Keratinocyte (primary cell): ENCODE results near the gene KLC3. TPM values are rescaled to one million over a fixed set of nuclear protein-coding genes. Genes with fewer than 3 reads are reported as not detected.
A peak's percentile ranks its signal among the peaks of the same experiment; 100 is the strongest.

ENCODE experiments used
- DNase-seq: peaks from one replicate; pipeline ENCODE4 v3.0.0-alpha.2; 2011; ENCODE audit warnings: low read depth, missing footprints, low spot score
- FAIRE-seq: peaks from 2 replicates; lab custom pipeline; 2011; peaks lifted over from hg19 to GRCh38; lab: Jason Lieb, UNC
- H2AFZ ChIP-seq: 2 replicates; pipeline ENCODE4 v1.6.0; 2012; ENCODE audit warnings: low read length, control low read depth, inconsistent platforms; ENCODE audit not compliant: control insufficient read depth
- H3K27ac ChIP-seq: 2 replicates; pipeline ENCODE4 v1.5.1; 2011; ENCODE audit warnings: low read length; ENCODE audit not compliant: control insufficient read depth, insufficient read depth
- H3K27me3 ChIP-seq: 3 replicates; pipeline ENCODE4 v1.6.0; 2011; ENCODE audit warnings: low read length; ENCODE audit not compliant: control insufficient read depth, insufficient read depth; ENCODE audit errors: extremely low read depth
- H3K36me3 ChIP-seq, 2 experiments: 2 replicates in 1 of 2; 3 replicates in 1 of 2; pipeline ENCODE4 v1.5.1; 2011; ENCODE audit warnings: low read length in 2 of 2, mild to moderate bottlenecking in 1 of 2; ENCODE audit not compliant: control insufficient read depth in 2 of 2, insufficient read depth in 2 of 2; ENCODE audit errors: extremely low read depth in 1 of 2
- H3K4me1 ChIP-seq: 3 replicates; pipeline ENCODE4 v1.5.1; 2011; ENCODE audit warnings: low read length; ENCODE audit not compliant: control insufficient read depth, insufficient read depth; ENCODE audit errors: extremely low read depth
- H3K4me2 ChIP-seq: 3 replicates; pipeline ENCODE4 v1.6.0; 2011; ENCODE audit warnings: low read depth, low read length; ENCODE audit not compliant: control insufficient read depth, insufficient read depth; ENCODE audit errors: extremely low read depth
- H3K4me3 ChIP-seq, 3 experiments: fragments of 200-600 bp in 1 of 3; sonication (generic) in 1 of 3; 2 replicates in 2 of 3; 3 replicates in 1 of 3; pipeline ENCODE4 v1.5.1; 2011 to 2016; ENCODE audit warnings: low read length in 3 of 3, mild to moderate bottlenecking in 3 of 3, control low read depth in 2 of 3, inconsistent platforms in 1 of 3, low read depth in 1 of 3, mixed read lengths in 1 of 3, mixed run types in 1 of 3, moderate library complexity in 1 of 3; ENCODE audit not compliant: control insufficient read depth in 2 of 3, insufficient read depth in 2 of 3; ENCODE audit errors: extremely low read depth in 1 of 3
- H3K79me2 ChIP-seq: 2 replicates; pipeline ENCODE4 v1.6.0; 2012; ENCODE audit warnings: low read length; ENCODE audit not compliant: control insufficient read depth, insufficient read depth
- H3K9ac ChIP-seq: 3 replicates; pipeline ENCODE4 v1.6.0; 2011; ENCODE audit warnings: low read length; ENCODE audit not compliant: control insufficient read depth, insufficient read depth; ENCODE audit errors: extremely low read depth
- H3K9me1 ChIP-seq: 3 replicates; pipeline ENCODE4 v1.6.0; 2011; ENCODE audit warnings: low read length; ENCODE audit not compliant: control insufficient read depth, insufficient read depth; ENCODE audit errors: extremely low read depth
- H3K9me3 ChIP-seq: 2 replicates; pipeline ENCODE4 v1.5.1; 2012; ENCODE audit warnings: low read depth, low read length; ENCODE audit not compliant: control insufficient read depth
- H4K20me1 ChIP-seq: 3 replicates; pipeline ENCODE4 v1.6.0; 2011; ENCODE audit warnings: low read length; ENCODE audit not compliant: control insufficient read depth, insufficient read depth; ENCODE audit errors: extremely low read depth
- EZH2 ChIP-seq: IDR thresholded peaks from one replicate; pipeline ENCODE4 v1.6.1; 2012; ENCODE audit warnings: inconsistent platforms, mild to moderate bottlenecking, low read length, moderate library complexity
- dilution Hi-C: fragments of 300-500 bp; cut with MboI; formaldehyde crosslinking; loops from one replicate; pipeline ENCODE4 v1.7.0; 2020; ENCODE audit warnings: low sequenced_read_pairs; ENCODE audit not compliant: extremely low pct_ligation_motif_present
- polyA plus RNA-seq, 5 experiments: library from polyadenylated mRNA; depleted of rRNA in 3 of 5; stranded (reverse) in 3 of 5; stranded (forward) in 1 of 5; unstranded in 1 of 5; fragments of >200 nt; gene quantifications; 1 replicate in 1 of 5; 2 replicates in 3 of 5; 3 replicates in 1 of 5; pipeline versions ENCODE4 v1.2.1 to v1.2.3, GENCODE V29; 2011 to 2012; ENCODE audit warnings: missing spikeins in 2 of 5, low read depth in 1 of 5, low replicate concordance in 1 of 5
- TF ChIP-seq, protein P1 (sequence below), 3 experiments: IDR thresholded peaks in 1 of 3; conservative IDR thresholded peaks in 1 of 3; optimal IDR thresholded peaks in 1 of 3; 2 replicates in 2 of 3; 3 replicates in 1 of 3; pipeline versions ENCODE3 to v1.5.1; 2011; ENCODE audit warnings: low read length in 3 of 3, mild to moderate bottlenecking in 3 of 3, moderate library complexity in 2 of 3, control low read depth in 1 of 3, inconsistent platforms in 1 of 3; ENCODE audit not compliant: insufficient read depth in 2 of 3; ENCODE audit errors: extremely low read depth in 1 of 3

Gene KLC3
- polyA plus RNA-seq, 1 donor (not counting 4 experiments of a cell fraction or from before 2014, with no cell fraction given): 14.7 TPM

DNA sequence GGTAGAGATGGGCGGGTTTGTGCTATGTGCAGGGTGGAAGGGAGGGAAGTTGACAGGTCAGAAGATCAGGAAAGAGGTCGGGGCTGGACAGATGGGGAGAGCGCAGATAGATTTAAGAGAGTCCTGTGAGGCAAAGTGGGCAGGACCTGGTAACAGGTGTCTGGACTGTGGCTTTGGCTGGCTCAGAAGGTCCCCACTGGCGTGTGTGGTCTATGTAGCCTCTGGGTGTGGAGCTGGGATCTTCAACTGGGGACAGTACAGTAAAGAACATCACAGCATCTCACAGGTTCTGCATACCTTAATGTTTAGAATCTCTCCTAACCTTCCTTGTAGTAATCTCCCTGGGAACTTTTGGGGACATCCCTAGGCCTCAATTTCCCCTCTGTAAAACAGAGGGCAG is 35.5 kb upstream of the KLC3 start:
- H3K36me3 ChIP-seq: peaks cover 5 to 8% of the 10 kb centered on the region in 2 experiments
- no peaks in the 10 kb centered on the region for H3K9me3 ChIP-seq
- no peak overlapping the region for H3K4me2 ChIP-seq
- no peak overlapping the region for H2AFZ ChIP-seq
- dilution Hi-C loops: no loop called here
- FAIRE-seq (no peak), DNase-seq (no peak)
- no peak overlapping the region for H3K4me3 ChIP-seq
- H3K27ac ChIP-seq: no peak overlapping the region
- no peak overlapping the region for H3K9ac ChIP-seq
- no peaks in the 10 kb centered on the region for H3K9me1 ChIP-seq
- H3K79me2 ChIP-seq: no peaks in the 10 kb centered on the region
- no peaks in the 10 kb centered on the region for H4K20me1 ChIP-seq
- peaks cover 12% of the 10 kb centered on the region for H3K4me1 ChIP-seq
- TF ChIP-seq EZH2: no peak
- TF ChIP-seq, protein P1, sequence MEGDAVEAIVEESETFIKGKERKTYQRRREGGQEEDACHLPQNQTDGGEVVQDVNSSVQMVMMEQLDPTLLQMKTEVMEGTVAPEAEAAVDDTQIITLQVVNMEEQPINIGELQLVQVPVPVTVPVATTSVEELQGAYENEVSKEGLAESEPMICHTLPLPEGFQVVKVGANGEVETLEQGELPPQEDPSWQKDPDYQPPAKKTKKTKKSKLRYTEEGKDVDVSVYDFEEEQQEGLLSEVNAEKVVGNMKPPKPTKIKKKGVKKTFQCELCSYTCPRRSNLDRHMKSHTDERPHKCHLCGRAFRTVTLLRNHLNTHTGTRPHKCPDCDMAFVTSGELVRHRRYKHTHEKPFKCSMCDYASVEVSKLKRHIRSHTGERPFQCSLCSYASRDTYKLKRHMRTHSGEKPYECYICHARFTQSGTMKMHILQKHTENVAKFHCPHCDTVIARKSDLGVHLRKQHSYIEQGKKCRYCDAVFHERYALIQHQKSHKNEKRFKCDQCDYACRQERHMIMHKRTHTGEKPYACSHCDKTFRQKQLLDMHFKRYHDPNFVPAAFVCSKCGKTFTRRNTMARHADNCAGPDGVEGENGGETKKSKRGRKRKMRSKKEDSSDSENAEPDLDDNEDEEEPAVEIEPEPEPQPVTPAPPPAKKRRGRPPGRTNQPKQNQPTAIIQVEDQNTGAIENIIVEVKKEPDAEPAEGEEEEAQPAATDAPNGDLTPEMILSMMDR (optimal IDR thresholded peaks at IDR 0.05 in 1 of 3, IDR thresholded peaks at IDR 0.05 in 1 of 3, conservative IDR thresholded peaks at IDR 0.05 in 1 of 3; ENCODE audit: extremely low read depth in 1 of 3, insufficient read depth in 2 of 3, low read length in 3 of 3): no peak
- H3K27me3 ChIP-seq: no peaks in the 10 kb centered on the region

- Histone ChIP-seq H2AFZ (no peak overlapping the region), H3K36me3 (peaks cover 3 to 7% of the 10 kb centered on the region in 2 experiments), H3K4me2 (peak overlapping the region; percentile 62), H3K27ac (no peak overlapping the region), H3K4me3 (no peak overlapping the region), H3K9me1 (no peaks in the 10 kb centered on the region), H3K4me1 (peaks cover 12% of the 10 kb centered on the region), H3K9me3 (no peaks in the 10 kb centered on the region), H3K9ac (no peak overlapping the region), H4K20me1 (no peaks in the 10 kb centered on the region), H3K79me2 (no peaks in the 10 kb centered on the region), H3K27me3 (no peaks in the 10 kb centered on the region)
- TF ChIP-seq, protein P1 (optimal IDR thresholded peaks at IDR 0.05 in 1 of 3, IDR thresholded peaks at IDR 0.05 in 1 of 3, conservative IDR thresholded peaks at IDR 0.05 in 1 of 3; ENCODE audit: extremely low read depth in 1 of 3, insufficient read depth in 2 of 3, low read length in 3 of 3): no peak
- no peak for TF ChIP-seq EZH2
- DNase-seq (no peak), FAIRE-seq (no peak)
- dilution Hi-C loops: no loop called here
These were observed 35.1 kb upstream of the KLC3 start for GRCh38 chr19:45305421-45305820.
